Activated CD4-positive, alpha-beta T cell treated with anti-CD3 and anti-CD28 coated beads, Interleukin-2, amount 50 U/mL, for 1 hour (primary cell): ENCODE results near the gene ACSL5.
"Not testable (repeated sequence)": the region's sequence is repeated elsewhere in the genome, so short reads cannot be mapped to it uniquely, and the experiment has no call there.

Source experiments
- DNase-seq: peaks from one replicate; pipeline ENCODE4 v3.0.0-alpha.2; 2020

The ACSL5 gene

DNA sequence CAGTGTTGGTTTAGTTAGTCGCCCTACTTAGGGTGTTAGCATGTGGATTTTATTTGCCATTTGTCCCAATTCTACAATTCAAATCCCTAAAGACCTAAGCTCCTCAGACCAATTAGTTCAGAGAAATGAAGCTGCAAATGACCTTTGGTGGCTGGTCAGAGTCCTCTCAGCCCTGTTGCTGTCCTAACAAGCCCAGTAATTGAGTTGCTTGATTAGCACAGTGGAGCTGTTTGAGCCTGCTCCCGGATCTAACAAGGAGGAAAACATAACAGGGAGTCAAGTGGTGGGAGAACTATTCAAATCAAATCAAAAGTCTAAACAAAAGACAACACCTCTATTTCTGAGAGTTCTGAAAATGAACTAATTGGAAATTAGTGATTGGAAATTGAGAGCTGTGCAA, 50.7 kb downstream of the ACSL5 start:
- no peak for DNase-seq

DNA sequence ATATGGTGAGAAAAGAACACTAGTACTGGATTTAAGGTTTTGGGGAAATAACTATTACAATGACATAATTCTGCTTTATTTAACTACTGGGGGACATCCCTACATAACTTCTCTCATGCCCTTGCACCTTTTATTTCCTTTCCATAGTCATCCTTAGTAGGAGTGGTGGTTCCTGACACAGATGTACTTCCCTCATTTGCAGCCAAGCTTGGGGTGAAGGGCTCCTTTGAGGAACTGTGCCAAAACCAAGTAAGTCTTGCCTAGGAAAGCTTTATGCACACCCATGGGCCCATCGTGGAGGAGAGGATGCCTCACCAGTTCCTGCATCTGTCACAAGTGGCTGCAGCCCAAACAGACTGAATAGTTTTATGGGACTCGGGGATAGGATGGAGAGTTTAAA, 52.2 kb downstream of the ACSL5 start:
- no peak for DNase-seq

DNA sequence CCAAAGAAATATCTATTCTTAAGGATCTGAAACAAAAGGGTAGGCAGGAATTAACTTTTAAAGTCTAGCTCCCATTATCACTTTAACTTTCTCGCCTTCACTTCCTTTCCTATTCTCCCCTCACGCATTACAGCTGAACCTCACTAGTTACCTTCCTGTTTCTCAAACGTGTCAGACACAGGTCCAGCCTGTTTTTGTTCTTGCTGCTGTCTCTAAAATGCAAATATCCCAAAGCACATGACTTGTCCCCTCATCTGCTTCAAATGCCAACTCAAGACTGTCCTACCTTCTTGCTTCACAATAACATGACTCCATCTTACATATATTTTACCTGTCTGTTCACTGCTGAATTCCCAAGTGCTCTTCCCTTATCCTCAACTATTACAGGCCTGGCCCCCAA, 55.2 kb downstream of the ACSL5 start:
- no peak for DNase-seq

DNA sequence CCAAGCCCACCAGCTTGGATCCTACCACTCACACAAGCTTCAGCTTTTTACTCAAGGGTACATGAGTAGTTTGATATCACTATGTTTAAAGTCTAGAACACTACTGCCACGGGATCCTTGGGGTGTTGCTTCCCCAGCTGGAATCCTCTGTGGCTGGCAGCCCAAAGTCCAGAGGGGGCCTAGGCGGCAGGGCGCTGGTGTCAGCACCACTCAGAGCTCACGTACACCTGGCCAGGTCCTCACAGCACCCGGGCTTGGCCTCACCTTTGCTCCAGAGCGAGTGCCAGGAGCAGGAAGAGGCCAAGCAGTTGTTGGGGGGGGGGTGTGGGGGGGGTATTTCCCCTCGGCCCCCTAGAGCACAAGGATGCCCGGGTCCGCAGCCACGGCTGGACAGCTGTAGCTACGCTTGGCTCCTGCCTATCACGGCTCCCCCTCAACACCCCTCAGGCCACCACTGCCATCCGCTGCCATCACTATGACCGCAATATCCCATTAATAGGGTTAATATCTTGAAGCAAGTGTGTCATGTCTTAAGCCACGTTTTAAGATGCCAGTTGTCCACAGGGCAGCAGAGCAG, 55.8 kb downstream of the ACSL5 start:
- no peak for DNase-seq

DNA sequence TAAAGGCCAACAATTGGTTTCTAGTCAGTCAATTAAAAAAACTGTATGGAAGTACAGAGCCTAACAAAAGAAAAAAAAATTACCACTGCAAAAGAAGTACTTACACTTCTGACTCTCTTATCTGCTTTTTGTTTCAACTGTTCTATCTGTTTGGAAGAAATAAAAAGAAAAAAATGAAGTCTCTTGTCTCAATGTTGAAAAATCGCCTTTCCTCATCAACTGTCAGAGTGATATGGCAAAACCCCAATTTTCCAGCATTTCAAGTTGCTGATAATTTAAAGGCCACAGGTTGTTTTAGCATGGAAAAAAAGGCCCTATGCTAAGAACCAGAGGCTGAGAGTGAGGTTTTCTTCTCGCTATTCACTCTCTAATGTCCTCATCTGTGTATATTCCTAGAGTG, 59.2 kb downstream of the ACSL5 start:
- no peak for DNase-seq

DNA sequence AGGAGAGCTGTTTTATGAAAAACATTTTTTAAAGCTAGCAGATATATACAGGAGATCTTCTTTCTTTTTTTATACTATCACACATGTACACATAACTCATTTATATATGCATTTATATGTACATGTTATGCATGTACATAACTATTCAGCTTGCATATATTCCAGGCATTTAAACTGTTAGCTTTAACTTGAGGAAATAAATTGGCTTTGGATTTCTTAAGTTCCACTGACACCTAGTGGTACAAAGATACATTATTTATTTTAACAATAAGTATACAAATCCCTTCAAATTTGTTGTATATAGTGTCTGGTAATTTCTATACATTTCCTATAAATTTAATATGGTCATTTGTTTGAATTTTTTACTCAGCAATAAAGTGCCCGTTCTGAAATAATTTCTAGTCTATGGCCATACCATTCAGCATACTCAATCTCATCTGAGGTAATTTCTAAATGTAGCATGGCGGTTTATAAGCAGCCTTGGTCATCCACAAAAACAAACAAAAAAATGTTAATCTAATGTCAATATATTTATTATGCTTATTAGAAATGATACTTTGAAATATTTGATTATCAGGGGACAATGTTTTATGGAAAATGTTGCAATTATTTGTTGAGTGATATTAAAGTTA, 61.2 kb downstream of the ACSL5 start:
- no peak for DNase-seq

DNA sequence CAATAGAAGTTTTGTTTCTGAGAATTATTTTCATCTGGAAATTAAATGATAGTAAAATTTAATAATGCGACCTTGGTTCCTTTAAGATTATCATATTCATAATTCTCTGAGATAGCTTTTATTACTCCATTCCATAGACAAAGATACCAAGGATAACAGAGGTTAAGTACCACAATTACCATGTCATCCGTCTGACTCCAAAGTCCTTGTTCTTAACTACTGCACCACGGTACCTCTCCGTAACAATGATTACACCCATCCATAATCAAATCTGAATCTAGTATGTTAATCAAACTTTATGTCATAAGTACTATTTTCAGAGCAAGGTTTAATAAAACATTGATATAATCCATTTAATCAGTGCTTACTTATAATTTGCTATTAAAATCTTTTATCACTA, 64.4 kb downstream of the ACSL5 start:
- no peak for DNase-seq

DNA sequence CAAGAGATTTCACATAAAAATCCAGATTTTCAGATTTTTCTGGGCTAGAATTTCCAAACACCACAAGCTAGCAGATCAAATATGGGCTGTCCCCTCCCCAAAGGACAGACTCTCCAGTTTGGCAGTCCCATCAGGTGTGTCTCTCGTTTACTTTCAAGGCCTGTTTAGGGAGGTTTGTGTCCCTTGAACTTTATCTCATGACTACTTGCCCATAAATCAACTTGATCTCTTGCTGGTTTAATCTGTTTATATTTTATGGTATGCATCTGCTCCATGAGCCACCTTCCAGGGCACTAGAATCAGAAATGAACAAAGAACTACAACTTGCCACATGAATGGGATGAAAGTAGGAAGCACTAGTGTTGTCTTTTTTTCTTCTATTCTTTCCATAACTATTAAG, 67.6 kb downstream of the ACSL5 start:
- no peak for DNase-seq

DNA sequence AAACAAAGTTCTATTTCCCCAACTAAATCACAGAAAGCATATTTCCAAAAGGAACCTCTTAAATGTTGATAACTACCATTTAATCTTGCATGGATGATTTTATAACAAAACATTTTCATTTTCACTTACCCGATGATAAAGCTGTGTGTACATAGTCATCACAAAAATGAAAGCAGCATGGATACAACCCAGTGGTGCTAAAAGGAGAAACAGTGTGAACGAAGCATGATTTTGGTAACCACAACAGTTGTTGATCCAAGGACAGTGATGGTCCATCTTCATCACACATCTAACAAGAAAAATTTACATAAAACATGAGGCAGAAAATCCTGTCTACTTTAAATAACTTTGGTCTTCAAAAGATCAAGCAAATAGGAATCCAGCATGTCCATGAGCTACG, 68.1 kb downstream of the ACSL5 start:
- DNase-seq = no peak

DNA sequence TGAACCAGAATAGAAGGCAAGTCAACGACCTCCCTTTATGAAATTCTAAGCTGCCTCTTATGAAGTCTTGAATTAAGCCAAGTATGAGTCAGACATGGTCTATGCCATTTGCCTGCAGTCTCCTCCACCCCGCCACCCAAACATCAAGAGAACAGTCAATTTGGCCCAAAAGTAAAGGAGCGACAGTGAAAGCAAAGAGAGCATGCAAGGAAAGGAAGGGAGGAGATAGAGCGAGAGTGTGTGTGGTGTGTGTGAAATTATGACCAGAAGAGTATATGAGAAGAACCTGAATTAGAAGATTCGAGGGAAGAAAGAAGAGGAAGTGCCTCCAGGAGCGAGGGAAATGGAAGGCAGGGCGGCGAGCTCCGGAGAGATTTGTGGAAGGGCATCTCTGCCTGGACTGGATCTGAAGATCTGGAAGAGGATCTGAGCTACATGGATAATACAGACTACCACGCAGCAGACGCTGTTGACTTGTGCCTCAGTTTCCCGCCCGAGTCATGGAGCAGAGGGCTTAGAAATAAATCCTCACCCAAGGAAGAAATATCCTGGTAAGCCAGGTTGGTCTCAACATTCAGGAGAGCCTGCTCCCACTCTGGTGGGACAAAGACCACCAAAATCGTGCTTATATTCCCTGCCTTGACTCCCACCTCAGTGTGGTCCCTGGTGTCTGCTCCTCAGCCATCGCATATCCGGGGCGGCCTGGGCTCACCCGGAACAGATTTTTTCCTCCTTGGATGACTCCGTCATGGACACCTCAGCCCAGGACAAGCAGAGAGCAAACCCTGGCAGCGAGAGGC, 72.3 kb downstream of the ACSL5 start:
- no peak for DNase-seq

DNA sequence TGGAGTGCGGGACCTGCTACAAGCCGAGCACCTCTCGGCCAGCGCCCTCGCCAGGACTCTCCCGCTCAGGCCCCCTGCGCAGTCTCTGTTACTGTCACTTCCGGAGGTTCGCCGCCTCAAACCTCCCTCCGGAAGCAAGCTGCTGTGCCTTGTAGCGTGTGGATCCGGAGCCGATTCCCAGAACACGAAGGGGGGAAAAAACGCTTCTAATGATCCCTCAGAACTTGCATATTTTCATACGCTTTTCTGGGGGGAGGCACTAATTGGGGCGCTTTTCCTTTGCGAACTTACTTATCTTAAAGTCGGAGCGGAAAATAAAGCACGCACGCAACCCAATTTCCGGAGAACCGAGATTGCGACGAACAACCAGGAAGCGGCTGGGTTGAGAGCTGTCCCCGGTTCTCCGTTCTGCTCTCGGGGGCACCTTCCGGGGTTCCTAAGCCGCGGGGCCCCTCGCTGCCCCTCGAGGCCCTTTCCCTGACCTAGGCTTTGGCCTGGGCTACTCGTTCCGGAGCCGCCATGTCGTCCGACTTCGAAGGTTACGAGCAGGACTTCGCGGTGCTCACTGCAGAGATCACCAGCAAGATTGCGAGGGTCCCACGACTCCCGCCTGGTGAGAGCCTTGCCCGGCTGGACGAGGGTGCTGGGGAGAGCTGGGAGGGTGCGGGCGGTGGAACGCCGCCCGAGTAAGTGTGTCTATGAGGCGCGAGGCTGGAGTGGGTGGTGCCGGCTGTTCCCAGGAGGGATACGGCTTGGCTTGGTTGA, 73.1 kb downstream of the ACSL5 start, which contains the start of the genes VTI1A and ZDHHC6:
Gene VTI1A, plus strand, starts transcription at position 361 of the 765 bp plus-strand sequence. Its CDS starts 159 bp downstream, at position 520.
Gene ZDHHC6, minus strand, starts transcription at position 60 of the 765 bp plus-strand sequence. CDS start 1,478 bp downstream, outside the sequence.
- DNase-seq = peak; percentile 78

DNA sequence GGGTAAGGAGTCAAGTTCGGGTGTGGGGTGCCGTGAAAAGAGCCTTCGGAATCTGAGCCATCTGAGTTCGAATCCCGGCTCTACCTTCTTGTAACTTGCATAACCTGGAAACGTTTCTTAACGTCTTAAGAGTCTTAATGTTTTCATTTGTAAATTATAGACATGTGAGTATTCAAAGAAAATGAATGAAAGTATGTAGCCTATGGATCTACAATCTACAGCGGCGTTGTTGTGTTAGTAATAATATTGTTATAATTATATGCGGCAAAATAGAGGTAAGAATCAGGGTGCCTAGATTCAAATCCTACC, 73.7 kb downstream of the ACSL5 start:
- DNase-seq = no peak

DNA sequence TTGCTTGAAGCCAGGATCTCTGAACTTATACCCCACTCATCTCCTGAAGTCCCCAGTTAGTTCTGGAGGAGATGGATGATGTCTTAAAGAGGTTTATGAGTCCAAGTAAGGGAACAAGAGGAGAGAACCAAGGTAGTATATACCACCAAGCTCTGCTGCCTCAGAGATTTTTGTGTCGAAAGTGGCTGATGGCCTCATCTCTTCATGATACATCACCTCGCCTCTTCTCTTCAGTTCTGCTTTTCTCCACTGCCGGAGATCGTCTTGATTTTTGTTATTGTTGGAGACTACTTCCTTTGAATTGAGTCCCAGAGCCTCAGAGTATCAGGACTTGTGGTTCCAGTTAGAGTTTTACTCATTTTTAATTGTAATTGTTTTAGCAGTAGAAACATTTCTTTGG, 75.0 kb downstream of the ACSL5 start:
- no peak for DNase-seq

DNA sequence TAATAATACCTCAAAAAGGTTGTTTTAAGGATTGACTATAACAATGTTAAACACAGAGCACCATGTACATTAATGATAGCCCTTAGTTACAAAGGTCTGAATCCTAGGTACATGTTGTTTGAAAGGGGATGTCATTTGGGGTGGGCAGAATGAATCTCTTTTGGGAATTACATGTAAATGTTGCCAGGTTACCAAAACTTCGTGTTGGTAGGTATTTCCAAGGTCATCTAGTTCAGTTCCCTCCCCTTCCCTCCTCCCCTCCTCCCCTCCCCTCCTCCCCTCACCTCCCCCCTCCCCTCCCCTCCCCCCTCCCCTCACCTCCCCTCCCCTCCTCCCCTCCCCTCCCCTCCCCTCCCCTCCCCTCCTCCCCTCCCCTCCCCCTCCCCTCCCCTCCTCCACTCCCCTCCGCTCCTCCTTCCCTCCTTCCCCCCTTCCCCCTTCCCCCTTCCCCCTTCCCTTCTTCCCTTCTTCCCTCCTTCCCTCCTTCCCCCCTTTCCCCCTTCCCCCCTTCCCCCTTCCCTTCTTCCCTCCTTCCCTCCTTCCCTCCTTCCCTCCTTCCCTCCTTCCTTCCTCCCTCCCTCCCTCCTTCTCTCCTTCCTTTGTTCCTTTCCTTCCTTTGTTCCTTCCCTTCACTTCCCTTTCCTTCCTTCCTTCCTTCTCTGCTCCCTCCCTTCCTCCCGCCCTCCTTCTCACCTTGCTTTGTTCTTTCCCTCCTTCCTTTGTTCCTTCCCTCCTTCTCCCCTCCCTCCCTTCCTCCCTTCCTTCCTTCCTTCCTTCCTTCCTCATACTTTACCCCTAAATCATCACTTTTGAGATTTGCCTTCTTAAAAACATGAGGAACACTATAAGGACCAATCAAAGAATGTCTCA, 81.2 kb downstream of the ACSL5 start:
- no peak for DNase-seq

DNA sequence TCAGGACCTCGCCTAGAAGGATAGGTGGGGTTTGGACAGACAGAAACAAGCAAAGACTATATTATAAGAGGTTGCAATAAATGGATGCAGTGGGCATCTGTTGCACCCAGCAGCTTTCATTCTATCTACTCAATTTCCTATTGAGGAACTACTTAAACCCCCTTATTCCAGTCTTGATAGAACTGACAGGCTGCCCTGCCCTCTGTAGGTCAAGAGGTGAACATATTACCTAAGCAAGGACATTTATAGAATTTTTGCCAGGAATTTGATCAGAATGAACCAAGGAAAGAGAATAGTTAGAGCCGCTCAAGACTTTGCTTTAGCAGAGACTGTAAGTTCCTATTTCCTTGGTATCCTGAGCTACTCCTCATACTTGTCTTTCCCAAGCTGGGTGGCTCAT, 82.6 kb downstream of the ACSL5 start:
- no peak for DNase-seq

DNA sequence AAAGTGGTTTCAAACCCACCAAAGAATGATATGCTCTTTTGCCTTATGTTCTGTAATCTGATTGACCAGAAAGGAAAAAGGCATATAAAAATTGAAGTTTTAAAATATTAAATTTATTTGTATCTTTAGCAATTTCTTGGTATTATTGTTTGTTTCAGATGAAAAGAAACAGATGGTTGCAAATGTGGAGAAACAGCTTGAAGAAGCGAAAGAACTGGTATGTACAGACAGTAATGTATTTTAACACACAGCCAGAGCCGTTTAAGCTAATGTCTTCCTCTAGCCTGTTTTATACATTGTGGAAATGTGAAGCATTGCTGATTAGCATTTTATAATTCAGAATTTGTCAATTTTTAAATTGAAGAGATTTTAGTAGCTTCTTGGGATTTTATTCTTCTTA, 86.5 kb downstream of the ACSL5 start:
- DNase-seq = no peak

DNA sequence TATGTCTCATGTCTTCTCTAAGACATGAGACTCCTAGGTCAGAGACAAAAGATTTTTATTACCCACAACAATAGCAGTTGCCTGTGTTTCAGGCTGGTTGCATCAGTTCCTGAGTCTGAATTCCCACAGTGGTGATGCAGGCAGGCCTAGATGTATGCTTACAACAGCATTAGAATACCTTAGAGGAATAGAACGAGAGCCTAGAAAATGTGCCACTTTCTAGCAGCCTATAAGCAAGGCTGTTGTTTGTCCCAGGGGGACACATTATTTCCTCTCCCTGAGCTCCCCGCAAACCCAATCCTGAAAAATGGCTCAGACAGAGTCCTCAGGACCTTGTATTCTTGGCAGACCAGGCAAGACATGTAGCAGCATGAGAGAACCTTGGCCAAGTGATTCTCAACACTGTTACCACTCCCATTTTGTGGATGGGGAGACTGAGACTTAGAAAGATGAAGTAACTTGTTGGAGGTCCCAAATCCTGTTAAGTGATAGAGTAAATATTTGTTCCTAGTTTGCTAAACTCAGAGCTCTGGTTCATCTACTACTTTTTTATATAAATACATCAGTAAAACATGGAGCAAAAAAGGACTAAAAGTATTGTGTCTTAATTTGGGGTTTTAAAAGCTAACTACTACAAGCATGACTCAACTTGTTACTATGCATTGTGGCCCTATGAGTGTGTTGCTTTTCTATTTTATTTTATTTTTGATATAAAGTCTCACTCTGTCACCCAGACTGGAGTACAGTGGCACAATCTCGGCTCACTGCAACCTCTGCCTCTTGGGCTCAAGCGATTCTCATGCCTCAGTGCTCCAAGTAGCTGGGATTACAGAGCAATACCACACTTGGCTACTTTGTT, 87.3 kb downstream of the ACSL5 start:
- no peak for DNase-seq

DNA sequence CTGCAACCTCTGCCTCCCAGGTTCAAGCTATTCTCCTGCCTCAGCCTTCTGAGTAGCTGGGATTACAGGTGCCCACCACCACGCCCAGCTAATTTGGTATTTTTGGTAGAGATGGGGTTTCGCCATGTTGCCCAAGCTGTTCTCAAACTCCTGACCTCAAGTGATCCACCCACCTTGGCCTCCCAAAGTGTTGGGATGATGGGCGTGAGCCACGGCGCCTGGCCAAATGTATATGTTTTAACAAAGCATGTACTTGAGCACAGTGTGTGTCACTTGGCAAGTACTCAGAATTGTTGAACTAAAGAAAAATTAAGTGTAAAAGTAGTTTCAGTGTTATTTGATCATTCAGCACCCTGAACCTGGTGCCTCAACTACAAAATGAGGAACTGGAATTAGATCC, 90.2 kb downstream of the ACSL5 start:
- not testable (repeated sequence) for DNase-seq

DNA sequence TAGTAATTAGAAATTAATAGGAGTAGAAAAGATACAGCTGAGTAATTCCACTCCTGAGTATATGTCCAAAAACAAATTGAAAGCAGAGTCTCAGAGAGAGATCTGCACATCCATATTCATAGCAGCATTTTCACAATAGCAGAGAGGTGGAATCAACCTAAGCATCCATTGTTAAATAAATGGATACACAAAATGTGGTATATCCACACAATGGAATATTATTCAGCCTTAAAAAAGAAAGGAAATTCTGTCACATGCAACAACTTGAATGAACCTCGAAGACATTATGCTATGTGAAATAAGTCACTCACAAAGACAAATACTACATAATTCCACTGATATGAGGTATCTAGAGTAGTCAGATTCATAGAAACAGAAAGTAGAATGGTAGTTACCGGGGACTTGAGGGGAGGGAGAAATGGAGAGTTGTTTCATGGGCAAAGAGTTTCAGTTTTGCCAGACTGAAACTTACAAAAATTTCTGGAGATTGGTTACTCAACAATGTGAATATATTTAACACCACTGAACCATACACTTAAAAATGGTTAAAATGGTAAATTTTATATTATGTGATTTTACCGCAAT, 91.5 kb downstream of the ACSL5 start:
- DNase-seq = no peak

DNA sequence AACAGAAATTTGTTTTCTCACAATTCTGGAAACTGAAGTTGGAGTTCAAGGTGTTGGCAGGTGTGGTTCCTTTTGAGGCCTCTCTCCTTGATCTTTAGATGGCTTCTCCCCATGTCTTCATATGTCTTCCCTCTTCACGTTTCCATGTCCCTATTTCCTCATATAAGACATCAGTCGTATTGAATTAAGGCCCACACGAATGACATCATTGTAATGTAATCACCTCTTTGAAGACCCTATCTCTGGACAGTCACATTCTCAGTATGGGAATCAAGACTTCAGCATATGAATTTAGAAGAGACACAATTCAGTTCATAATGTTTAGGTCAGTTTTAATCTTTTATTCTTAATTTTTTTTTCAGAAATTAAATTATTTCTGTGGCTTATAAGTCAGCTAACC, 92.9 kb downstream of the ACSL5 start:
- no peak for DNase-seq

DNA sequence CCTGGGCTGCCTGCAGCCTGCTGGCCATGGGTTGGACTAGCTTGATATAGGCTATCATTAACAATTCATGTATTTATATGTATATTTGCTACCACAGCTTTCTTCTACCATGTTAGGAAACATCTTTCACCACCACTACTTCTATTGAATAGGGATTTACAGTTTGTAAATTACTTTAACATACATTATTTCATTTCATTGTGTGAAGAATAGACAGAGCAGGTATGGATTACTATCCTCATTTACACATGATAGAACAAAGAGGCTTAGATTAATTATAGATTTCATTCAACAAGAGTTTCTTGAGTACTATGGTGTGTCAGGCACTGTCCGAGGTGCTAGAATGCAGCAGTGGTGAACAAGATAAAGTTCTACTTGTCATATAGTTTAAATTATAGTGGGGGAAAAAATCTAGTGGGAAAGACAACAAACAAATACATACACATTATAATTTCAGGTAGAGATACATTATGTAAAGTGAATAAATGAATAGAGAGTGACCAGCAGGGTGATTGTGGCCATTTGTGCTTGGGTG, 93.7 kb downstream of the ACSL5 start:
- no peak for DNase-seq
